ENCODE data around the gene LY6G6D.

DNA sequence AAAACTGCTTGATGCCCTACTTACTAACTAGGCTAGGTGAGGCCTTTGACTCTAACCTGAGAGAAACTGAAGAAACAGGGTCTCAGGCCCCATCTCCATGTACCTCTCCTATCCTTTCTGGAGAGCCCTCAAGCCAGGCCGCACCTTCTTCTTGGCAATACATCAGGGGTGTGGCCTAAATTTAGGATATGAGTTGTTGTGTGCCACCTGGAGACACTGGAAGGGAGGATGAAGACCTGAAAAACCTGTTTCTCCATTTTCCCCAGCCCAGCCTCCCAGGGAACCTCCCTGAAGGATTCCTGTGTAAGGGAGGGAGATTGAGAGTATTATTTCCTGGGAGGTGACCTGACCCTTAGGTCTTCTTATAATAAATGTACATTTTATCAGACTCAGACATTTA is 3.1 kb downstream of the LY6G6D start:
- TF ChIP-seq, protein P1, sequence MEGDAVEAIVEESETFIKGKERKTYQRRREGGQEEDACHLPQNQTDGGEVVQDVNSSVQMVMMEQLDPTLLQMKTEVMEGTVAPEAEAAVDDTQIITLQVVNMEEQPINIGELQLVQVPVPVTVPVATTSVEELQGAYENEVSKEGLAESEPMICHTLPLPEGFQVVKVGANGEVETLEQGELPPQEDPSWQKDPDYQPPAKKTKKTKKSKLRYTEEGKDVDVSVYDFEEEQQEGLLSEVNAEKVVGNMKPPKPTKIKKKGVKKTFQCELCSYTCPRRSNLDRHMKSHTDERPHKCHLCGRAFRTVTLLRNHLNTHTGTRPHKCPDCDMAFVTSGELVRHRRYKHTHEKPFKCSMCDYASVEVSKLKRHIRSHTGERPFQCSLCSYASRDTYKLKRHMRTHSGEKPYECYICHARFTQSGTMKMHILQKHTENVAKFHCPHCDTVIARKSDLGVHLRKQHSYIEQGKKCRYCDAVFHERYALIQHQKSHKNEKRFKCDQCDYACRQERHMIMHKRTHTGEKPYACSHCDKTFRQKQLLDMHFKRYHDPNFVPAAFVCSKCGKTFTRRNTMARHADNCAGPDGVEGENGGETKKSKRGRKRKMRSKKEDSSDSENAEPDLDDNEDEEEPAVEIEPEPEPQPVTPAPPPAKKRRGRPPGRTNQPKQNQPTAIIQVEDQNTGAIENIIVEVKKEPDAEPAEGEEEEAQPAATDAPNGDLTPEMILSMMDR (IDR thresholded peaks at IDR 0.05; ENCODE audit: low read depth, low read length), result no peak
- no peak for TF ChIP-seq EZH2phosphoT487 (IDR thresholded peaks at IDR 0.05; ENCODE audit: low read depth)

All from OCI-LY3 (cell line).